ENCODE data around the gene XIRP1.

XIRP1 gene

DNA sequence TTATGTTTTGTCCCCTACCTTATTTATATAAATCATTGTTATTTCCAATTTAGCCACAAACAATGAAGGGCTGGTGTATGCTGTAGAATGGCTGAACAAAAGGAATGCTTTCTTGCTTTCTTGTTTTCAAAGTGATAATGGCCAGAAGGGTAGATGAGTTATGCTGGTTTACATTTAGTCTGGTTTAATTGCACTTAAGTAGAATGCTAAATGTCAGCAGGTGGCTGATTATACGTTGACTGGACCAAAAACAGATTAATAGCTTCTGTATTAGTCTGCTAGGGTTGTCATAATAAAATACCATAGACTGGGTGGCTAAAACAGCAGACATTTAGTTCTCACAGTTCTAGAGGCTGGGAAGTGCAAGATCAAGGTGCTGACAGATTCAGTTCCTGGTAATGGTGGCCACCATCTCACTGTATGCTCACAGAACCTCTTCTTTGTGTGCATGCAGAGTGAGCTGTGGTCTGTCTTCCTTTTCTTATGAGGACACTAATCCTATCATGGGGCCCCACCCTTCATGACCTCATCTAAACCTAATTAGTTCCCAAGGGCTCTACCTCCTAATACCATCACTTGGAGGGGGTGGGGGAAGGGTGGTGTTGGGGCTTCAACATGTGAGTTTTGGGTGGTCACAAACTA, 17.1 kb upstream of the XIRP1 start:
- DNase-seq: no peak

DNA sequence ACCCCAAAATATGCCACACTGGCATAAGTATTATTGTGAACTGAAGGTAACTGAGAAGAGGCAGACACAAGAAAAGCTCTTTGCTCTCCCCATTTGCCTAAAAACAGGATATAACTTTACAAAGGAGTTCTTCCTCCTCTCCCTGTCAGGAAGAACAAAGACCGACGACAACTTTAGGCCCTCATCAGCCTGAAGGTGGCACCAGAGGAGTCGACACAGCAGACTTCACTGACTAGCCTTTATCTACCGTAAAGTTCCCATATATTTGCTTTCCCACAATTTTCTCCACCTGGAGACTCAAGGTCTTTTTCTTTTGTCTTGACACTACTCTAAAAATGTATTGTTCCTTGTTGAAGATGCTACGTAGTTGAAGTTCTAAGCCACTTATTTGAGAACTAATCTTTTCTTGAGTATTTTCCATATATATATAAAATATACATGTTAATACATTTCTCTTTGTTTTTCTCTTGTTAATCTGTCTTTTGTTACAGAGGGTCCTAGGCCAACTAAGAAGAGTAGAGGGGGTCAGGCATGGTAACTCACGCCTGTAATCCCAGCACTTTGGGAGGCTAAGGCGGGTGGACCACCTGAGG, 16.2 kb upstream of the XIRP1 start:
- DNase-seq: no peak

DNA sequence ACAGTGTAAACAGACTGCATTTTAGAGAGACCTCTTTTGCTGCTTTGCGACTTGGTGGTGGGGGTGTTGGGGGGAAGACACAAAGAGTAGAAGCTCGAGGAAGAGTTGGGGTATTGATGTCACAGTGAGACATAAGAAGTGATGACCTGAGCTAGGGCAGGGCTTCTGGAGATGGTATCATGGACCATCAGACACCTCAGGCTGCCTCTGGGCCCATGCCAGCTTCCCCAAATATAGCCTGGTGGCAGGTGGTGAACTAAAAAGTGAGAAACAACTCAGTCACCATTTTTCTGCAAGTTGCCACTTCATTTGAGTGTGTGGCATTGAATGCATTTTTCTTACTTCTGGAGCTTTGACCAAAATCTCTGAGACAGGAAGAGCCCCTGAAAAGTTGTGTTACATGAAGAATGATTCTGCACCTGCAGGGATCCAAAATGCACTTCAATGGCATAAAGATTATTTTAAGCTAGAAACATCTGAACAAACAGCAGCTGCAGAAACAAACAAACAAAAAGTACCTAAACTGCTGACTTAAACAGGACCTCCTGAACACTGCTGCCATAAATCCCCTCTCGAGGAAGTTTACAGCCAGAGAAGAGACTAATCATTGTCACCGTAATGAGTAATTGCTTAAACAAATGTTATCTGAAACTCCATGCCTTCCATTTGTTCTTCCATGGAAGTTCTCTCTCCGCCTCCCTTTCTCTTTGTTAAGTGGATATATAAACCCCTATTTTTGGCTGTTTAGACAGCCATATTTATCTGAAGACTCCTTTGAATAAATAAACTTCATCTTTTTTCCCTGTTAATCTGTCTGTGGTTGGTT, 15.2 kb upstream of the XIRP1 start:
- no peak for DNase-seq

DNA sequence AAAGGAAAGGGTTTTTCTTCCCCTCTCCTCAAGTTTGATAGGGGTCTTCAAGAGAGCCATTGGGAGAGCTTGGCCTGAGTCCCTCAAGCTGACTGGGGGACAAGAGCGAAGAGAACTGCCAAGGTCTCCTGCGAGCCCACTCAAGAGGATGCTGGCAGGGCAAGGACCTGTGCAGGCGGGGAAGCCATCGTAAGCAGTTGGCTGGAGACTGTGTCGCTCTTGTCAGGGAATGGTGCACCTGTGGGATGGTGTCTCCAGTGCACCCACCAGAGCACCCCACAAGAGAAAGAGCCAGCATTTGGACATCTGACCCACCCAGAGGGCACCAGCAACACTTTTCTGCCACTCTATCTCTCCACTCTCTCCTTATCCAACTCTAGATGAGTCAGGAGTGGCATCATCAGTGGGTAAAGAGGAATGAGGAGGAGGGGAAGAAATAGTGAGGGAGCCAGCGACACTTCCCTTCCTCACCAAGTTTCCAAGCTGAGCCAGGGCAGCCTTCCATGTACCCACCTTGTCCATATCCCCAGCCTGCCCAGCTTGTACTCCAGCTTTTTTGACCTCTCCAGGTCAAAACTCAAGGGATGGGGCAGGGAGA, 13.6 kb upstream of the XIRP1 start:
- DNase-seq: no peak

- no peak for DNase-seq
Measured at GRCh38 chr3:39205131-39205530, 12.7 kb upstream of the XIRP1 start.

DNA sequence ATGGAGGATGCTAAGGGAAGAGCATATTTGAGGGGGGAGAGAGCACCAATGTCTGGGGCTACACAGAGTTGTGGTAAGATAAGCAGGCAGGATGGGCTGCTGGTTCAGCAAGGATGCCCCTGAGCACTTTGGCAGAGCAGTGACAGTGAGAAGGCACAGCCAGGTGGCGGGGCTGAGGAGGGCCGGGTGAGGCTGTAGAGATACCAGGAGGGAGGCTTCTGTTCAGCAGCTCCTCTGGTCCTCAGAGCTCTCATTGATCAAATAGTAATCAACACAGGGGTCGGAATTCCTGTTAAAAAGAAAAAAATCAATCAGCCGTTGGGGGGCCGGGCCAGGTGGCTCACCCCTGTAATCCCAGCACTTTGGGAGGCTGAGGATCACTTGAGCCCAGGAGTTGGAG, 11.5 kb upstream of the XIRP1 start:
- DNase-seq: no peak

GRCh38 chr3:39203402-39203801, 11.0 kb upstream of the XIRP1 start:
- no peak for DNase-seq

GRCh38 chr3:39202094-39202493, 9.7 kb upstream of the XIRP1 start:
- DNase-seq: no peak

DNA sequence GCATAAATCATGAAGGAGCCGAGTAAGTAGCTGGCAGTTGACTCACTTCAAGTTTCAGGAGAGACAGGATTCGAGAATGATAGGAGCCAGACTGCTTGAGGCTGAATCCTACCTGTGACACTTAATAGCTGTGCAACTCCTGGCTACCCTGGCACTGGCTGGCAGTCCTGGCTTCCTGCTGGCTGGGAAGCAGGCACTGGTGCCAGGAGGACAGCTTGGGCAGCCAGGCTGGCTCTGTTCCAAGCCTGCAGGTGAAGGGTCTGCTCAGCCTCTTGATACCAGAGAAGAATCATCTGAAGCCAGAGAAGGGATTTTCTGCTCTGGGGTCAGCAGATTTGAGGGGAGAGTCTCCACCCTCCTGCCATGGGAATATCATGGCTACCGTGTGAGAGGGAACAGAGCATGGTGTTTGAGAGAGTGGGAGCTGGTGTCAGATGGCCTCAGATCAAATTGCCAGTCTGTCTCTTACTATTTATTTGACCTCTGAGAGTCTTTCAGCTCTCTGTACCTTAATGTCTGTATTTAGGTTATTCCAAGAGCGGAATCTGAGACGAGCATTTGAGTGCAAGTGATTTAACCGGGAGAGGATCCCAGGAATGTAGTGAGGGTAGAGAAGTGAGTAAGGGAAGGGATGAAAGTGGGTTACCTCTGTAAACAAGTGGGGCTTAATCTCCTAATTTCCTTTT, 4.4 kb upstream of the XIRP1 start:
- no peak for DNase-seq

- DNase-seq: no peak
Measured at GRCh38 chr3:39196034-39196433, 3.6 kb upstream of the XIRP1 start.

- no peak for DNase-seq
Measured at GRCh38 chr3:39193391-39193790, 996 bp upstream of the XIRP1 start.

- DNase-seq: no peak
Measured at GRCh38 chr3:39191773-39192172, 622 bp downstream of the XIRP1 start.

- no peak for DNase-seq
Measured at GRCh38 chr3:39191111-39191510, 1.3 kb downstream of the XIRP1 start.

GRCh38 chr3:39190281-39191025, 1.9 kb downstream of the XIRP1 start:
- DNase-seq: no peak

- peak; percentile 17 for DNase-seq
Measured at GRCh38 chr3:39189959-39190269, 2.5 kb downstream of the XIRP1 start.

GRCh38 chr3:39189150-39189958, 3.0 kb downstream of the XIRP1 start:
- DNase-seq: no peak

GRCh38 chr3:39188271-39189149, 3.9 kb downstream of the XIRP1 start:
- no peak for DNase-seq

DNA sequence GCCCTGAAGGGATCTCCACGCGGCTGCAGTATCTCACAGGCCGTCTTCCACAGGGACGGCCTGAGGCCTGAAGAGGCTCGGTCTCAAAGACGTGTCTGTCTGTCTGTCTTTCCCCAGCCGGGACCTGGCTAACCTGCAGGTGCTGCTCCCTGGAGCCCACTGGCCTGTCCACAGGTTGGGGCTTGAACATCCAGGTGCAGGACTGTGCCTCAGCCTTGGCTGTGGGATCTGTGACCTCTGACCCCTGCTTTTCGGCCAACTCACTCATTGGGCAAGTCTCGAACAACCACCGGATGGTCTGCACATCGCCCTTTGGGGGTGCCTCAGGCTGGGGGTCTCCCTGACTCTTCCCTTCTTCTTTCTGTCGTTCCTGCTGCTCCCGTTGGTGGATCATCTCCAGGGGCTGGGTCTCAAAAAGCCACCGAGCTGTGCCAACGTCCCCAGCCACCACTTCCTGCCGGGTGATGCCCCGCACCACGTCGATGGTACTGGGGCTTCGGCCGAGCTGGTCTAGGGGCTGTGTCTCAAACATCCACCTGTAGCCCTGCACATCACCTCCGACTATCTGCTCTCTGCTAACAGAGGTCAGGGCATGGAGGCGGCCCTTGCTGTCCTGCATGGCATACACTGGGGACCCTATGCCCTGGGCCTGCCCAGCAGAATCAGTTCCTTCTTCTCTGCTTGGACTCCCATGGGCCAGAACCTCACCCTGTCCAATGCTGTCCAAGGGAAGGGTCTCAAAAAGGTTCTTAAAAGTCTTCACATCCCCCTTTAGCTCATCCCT, 4.8 kb downstream of the XIRP1 start:
- no peak for DNase-seq

DNA sequence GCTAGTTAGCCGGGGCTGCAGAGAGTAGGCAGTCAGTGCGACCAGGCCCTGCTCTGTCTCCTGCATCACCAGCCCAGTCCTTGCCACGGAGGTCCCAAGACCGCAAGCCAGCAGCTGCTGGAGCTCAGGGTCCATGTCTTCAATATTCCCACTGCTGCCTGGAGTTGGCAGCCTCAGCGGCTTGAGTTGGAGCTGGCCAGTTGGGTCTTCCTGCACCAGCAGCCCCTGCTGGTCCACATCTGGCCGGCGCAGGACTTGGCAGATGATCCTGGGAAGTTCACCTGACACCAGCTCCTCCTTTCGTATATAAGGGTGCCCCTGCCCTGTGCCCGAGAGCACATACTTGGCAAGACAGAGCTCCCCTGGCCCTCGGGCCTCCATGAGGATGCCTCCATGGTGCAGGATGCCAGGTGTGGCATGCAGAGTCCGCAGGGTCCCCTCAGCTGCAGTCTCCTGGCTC, 5.7 kb downstream of the XIRP1 start:
- no peak for DNase-seq
